Measurements from ENCODE around the gene MSL1.

MSL1 gene

DNA sequence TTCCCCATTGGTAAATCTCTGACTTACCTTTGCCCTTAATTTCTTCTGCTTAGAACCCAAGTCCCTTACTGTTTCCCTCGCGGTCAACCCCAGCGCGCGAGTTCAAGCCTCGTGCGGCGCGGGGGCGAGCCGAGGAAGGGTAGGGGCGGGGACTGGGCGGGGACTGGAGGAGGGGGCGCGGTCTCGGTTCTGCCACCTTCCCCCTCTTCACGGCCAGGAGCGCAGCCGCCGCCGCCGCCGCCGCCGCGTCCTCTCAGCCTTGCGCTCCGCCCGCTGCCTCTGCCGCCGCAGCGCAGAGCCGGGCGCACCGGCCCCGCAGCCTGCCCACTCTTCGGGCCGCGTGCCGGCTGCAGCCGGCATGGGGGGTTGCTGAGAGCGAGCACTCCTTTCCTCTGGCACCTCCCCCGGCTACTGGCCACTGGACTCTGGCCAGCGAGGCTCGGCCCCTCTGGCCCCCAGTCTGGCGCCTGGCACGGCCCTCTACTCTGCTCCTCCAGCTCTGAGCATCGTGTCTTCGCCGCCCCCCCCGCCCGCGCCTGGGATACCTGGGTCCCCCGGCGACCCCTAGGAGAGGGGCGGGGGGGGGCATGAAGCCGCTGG is 55.6 kb downstream of the MSL1 start, which contains the start of gene RAPGEFL1:
TSS of gene RAPGEFL1 (plus strand) at position 196 of the 600 bp plus-strand sequence. CDS start at position 588, 392 bp downstream.
- peak; percentile 90 for DNase-seq

DNA sequence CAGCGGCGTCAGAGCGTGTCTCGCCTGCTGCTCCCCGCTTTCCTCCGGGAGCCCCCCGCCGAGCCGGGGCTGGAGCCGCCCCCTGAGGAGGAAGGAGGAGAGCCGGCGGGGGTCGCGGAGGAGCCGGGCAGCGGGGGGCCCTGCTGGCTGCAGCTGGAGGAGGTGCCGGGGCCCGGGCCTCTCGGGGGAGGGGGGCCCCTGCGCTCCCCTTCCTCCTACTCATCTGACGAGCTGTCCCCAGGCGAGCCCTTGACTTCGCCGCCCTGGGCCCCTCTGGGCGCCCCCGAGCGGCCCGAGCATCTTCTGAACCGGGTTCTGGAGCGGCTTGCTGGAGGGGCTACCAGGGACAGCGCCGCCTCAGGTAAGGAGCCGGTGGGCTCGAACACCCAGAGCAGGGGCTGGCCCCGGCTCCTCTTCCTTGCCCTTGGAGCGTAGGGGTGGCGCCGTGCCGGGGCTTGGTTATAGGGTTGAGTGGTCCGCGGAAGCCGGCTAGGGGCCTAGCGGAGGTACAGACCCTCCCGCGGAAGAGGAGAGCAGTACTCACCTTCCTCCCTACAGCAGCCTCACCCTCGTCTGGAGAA is 56.3 kb downstream of the MSL1 start:
- DNase-seq = peak; percentile 59

DNA sequence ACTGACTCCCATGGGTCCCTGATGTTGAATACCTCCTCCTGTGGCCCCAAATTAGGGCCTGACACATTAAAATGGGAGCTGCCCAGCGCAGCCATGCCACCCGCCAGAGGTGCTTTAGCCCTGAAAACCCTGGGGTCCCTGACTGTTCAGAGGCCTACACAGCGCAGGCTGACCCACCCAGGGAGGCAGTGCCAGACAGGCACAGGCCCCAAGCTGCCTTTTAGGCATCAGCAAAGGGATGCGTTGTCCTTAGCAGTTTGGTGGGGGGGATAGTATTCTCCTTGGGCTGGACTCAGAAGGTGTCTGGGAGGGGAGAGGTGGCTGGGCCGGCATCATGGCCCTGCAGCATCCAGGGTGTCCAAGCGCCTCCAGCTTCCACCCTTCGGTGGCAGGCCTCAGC is 56.9 kb downstream of the MSL1 start:
- no peak for DNase-seq

DNA sequence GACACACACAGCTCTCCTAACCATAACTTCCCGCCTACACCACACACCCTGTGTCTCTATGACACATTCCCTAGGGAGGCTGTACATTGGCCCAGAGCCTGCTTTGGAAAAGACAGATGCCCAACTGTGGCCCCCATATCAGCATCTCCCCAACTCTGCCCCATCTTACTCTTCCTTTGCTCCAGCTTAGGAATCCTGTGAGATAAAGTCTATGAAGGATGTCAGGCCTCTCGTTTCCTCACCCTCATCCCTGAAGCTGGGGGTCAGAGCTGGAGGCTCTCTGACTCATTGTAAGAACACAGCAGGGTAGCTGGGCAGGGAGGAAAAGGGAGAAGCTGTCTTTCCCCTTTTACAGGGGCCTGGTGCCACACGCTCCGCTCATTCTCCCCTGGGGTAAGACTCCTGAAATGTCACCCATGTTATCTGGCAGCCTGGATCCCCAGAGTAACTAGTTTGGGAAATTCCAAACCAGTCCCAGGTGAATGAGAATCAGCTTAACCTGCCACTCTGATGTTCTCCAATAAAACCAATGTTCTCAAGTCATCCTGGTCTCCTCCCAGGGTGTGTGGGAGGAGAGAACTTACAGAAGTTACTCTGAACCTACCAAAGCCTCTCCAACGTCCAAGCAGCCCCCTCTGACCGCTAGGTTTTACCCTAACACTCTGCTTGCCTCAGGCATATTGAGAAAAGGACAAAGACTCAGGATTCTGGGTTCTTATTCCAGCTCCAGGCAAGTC is 58.3 kb downstream of the MSL1 start:
- no peak for DNase-seq

DNA sequence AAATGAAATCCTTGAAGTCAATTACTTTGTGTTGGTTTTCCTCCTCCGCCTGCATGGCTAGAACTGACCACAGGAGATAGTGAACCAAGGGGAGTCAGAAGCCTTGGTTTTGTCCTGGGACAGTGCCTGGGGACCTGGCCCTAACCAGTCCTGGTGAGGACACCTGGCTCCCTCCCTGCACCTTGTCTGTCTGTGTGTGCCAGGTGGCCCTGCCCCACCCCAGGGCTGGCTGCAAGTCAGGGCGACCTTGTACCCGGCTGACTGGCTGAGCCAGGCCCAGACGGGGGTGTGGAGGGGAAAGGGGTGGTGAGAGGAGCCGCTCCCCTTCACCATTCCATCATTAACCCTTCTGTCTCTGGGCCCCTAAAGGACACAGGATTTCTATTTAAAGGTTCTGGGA is 58.9 kb downstream of the MSL1 start:
- DNase-seq = no peak

DNA sequence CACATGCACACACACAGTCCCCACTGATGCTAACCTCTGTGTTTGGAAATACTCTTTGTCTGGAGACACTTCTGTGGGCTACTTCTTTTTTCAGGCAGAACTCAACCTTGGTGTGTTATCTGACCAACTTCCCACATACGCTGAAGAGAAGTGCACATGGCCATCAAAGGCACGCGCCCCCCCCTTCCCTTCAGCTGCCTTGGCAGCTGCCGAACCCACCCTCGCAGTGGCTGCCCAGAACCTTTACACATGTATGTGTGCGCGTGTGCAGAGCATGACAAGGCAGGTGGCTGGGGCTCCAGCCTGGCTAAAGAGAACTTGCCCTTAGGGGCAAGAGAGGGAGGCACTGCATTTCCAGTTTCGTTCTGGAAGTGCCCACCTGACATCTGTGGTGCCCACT is 59.4 kb downstream of the MSL1 start:
- DNase-seq = no peak

DNA sequence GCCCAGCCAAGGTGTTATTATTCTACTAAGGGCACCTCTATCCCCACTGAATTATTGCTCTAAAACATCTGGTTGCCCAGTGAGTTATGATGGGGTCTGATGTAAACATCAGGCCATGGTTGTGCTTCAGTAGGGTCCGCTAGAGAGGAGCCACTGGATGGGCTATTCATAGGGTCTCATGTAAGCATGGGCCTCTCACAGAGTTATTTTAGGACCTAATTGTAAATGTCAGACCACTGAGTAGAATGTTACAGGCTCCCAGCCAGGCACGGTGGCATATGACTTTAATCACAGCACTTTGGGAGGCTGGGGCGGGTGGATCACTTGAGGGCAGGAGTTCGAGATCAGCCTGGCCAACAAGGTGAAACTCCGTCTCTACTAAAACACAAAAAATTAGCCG is 60.8 kb downstream of the MSL1 start:
- no peak for DNase-seq
